ENCODE results near the gene ANO1.

GRCh38 chr11:70068950-70069349, 9.2 kb upstream of the ANO1 start:
- no peak for TF ChIP-seq POLR2AphosphoS5 (IDR thresholded peaks at IDR 0.05; ENCODE audit: low read depth, low read length)
- no peak for TF ChIP-seq EP300 (IDR thresholded peaks at IDR 0.05; ENCODE audit: borderline replicate concordance in 1 of 2, low read depth in 1 of 2, low read length in 1 of 2)
- no peak for TF ChIP-seq CTCF (IDR thresholded peaks at IDR 0.05)
- no peak for TF ChIP-seq MAX (IDR thresholded peaks at IDR 0.05; ENCODE audit: low read depth)
- TF ChIP-seq RAD21 (IDR thresholded peaks at IDR 0.05; ENCODE audit: low read length), result no peak
- TF ChIP-seq REST (IDR thresholded peaks at IDR 0.05; ENCODE audit: low read depth, low read length), result no peak
- TF ChIP-seq RFX5 (IDR thresholded peaks at IDR 0.05; ENCODE audit: low read length), result no peak
- no peak for TF ChIP-seq FOXM1 (IDR thresholded peaks at IDR 0.05; ENCODE audit: low read depth)
- no peak for TF ChIP-seq ZBTB33 (IDR thresholded peaks at IDR 0.05; ENCODE audit: borderline replicate concordance, low read depth)
- TF ChIP-seq TAF1 (IDR thresholded peaks at IDR 0.05; ENCODE audit: borderline replicate concordance, low read depth, low read length), result no peak
- TF ChIP-seq SIN3A (IDR thresholded peaks at IDR 0.05; ENCODE audit: borderline replicate concordance, low read depth, low read length), result no peak
- TF ChIP-seq EZH2phosphoT487 (IDR thresholded peaks at IDR 0.05; ENCODE audit: borderline replicate concordance, low read depth), result no peak
- TF ChIP-seq PBX3 (IDR thresholded peaks at IDR 0.05), result no peak
